Right cardiac atrium (tissue), 5 donors: ENCODE data around the gene ECT2L. TPM values are rescaled to one million over a fixed set of nuclear protein-coding genes. Genes with fewer than 3 reads are reported as not detected.

Source experiments
- ATAC-seq, 2 donors: fragments of 200-7000 bp; cut with Tn5 transposase; one replicate each; pipeline versions ENCODE4 v1.8.0 to v1.9.1; 2020; ENCODE audit warnings: moderate library complexity in 2 of 2, mild to moderate bottlenecking in 1 of 2
- DNase-seq, 3 donors: peaks; one replicate each; pipeline ENCODE4 v3.0.0-alpha.2; 2020
- H3K27ac ChIP-seq: one replicate; pipeline ENCODE4 v1.5.1; 2013; ENCODE audit warnings: mild to moderate bottlenecking, low read length, control low read depth, moderate library complexity
- H3K27me3 ChIP-seq: one replicate; pipeline ENCODE4 v1.6.1; 2013; ENCODE audit not compliant: control insufficient read depth, insufficient read depth
- H3K4me1 ChIP-seq: one replicate; pipeline ENCODE4 v1.6.1; 2013; ENCODE audit warnings: low read length; ENCODE audit not compliant: control insufficient read depth, insufficient read depth
- H3K4me3 ChIP-seq: one replicate; pipeline ENCODE4 v1.5.1; 2013; ENCODE audit warnings: low read length, control low read depth
- H3K9me3 ChIP-seq: one replicate; pipeline ENCODE4 v1.6.1; 2013; ENCODE audit warnings: low read length; ENCODE audit not compliant: control insufficient read depth
- WGBS: extraction: QIAGEN DNeasy Blood & Tissue Kit; methylation state at CpG from one replicate; pipeline ENCODE4 v1.1.7; 2013; 5-methylcytosine and 5-hydroxymethylcytosine counted together
- intact Hi-C, 4 donors: fragments of 100-400 bp; cut with DNase I; formaldehyde crosslinking; loops; one replicate each; pipeline versions ENCODE4 v1.11.0 to v1.14.0; 2022 to 2023
- polyA plus RNA-seq: library from polyadenylated mRNA; stranded (reverse); fragments of 200-250 nt; gene quantifications from one replicate; pipeline ENCODE4 v1.2.3, GENCODE V29; 2013
- total RNA-seq, 4 donors: library from RNA; stranded (reverse); fragmentation: NEBNext Ultra II Directional; extraction: Animal tissue kit (Norgen Biotek cat#: 25700); gene quantifications; one replicate each; pipeline ENCODE4 v1.2.1, GENCODE V29; 2021
- donor health status: healthy with polysubstance abuse.
- donor health status: DM: no; HTN: yes; CAD: no.
- donor health status: DM: no; HTN: no; CAD: no.
- donor health status: DM: no; HTN: yes; CAD: no; lungs with severe emphysema.
- donor health status: DM: yes; HTN: yes; CAD: no.

ECT2L gene
- total and polyA plus RNA-seq, 5 donors = 0.23 to 2.8 (median 0.43) TPM

DNA sequence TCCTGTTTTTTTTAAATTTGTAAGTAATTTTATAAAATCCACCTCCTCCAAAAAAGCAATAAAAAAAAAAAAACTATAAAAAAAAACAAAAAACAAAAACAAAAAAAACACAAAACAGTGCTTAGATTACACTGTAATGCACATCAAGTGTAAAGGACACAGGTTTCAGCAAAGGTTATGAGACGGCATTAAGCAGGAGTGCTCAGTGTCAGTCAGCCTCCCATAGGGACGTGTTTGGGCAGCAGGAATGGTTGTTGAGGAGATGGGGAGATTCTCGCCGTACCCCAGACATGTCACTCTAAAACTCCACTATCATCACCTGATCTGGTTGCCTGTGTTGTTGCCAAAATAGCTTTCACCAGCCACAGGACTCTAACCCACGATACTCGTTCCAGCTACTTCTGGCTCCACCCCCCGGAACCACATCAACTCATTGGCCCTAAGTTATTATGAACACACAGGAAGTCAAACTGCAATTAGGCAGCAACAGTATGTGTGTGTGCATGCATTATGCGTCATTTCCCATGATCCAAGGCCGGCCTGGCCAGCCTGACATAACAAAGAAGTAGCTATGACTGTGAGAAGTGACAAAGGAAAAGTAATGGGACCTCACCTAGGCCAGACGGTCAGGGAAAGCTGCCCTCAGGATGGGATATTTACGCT lies 28.7 kb downstream of the ECT2L start:
- Histone ChIP-seq H3K9me3 (no peaks in the 10 kb centered on the region), H3K27me3 (no peaks in the 10 kb centered on the region), H3K4me3 (no peak overlapping the region), H3K4me1 (no peaks in the 10 kb centered on the region), H3K27ac (no peak overlapping the region)
- 75% methylated on average over 11 of the region's 11 CpGs for WGBS
- intact Hi-C loops = no loop called here
- DNase-seq (no peak), ATAC-seq (peak in 1 of 2 donors; percentile 18)

DNA sequence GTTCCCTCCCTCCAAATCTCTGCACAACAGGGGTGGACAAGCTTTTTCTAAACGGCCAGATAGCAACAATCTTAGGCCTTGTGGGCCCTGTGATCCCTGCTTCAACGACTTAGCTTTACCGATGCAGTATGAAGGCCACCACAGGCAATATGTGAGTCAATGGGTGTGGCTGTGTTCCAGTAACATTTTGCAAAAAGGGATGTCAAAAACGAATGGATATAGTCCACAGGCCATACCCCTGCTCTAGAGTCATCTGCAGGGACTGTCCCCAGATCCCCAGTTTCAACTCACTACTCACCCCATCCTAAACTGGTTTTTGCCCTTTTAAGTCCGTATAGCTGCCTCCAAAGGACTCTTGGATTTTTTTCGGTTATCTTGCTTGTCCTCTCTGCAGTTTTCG lies 34.4 kb downstream of the ECT2L start:
- no peak overlapping the region for H3K27ac ChIP-seq
- H3K27me3 ChIP-seq = no peaks in the 10 kb centered on the region
- H3K4me1 ChIP-seq = peaks cover 3% of the 10 kb centered on the region
- intact Hi-C loops = loop anchor here in 1 of 4 donors (5.0 kb wide), 1 partner anchor 42 kb away; no protein-coding TSS in a partner anchor
- DNase-seq (no peak), ATAC-seq (no peak)
- H3K4me3 ChIP-seq = no peak overlapping the region
- WGBS = 82% methylated on average over 7 of the region's 7 CpGs
- H3K9me3 ChIP-seq = no peaks in the 10 kb centered on the region

- peak overlapping the region; percentile 35 for H3K27ac ChIP-seq
These were observed 36.3 kb downstream of the ECT2L start for GRCh38 chr6:138832182-138832581.

GRCh38 chr6:138833816-138834539 lies 38.1 kb downstream of the ECT2L start:
- Histone ChIP-seq H3K4me1 (peaks cover 3% of the 10 kb centered on the region), H3K4me3 (no peak overlapping the region), H3K27me3 (no peaks in the 10 kb centered on the region), H3K27ac (no peak overlapping the region), H3K9me3 (no peaks in the 10 kb centered on the region)
- DNase-seq (peak; percentile 59 to 82 (median 73)), ATAC-seq (peak; percentile 94 to 97)
- intact Hi-C loops = loop anchor here in 1 of 4 donors (5.0 kb wide), 1 partner anchor 38 kb away; no protein-coding TSS in a partner anchor
- WGBS = 29% methylated on average over 4 of the region's 4 CpGs

More at GRCh38 chr6:138832182-138832581, 36.3 kb downstream of the ECT2L start:
- H3K4me1 ChIP-seq = peaks cover 3% of the 10 kb centered on the region
- intact Hi-C loops = loop anchor here in 1 of 4 donors (5.0 kb wide), 1 partner anchor 40 kb away; no protein-coding TSS in a partner anchor
- H3K4me3 ChIP-seq = no peak overlapping the region
- ATAC-seq (no peak), DNase-seq (no peak)
- 96% methylated on average over 2 of the region's 2 CpGs for WGBS
- H3K9me3 ChIP-seq = no peaks in the 10 kb centered on the region
- H3K27me3 ChIP-seq = no peaks in the 10 kb centered on the region

DNA sequence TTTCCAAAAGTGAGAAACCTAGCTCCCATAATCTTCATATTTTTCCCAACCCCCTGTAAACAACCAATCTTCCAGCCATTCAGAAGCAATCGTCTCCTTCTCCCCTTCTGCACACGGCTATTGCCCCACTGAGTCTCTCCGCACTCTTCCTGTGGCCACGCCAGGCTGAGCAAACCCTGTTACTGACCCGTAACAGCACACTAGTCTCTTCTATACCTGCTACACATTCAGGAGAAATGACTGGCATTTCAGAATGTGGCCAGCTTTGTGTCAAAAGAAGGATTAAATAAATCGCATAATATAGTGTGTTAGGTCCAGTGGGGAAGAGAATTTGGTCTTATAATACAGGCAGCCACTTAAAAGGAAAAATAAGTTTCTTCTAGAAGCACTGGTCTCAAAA lies 41.4 kb downstream of the ECT2L start:
- peaks cover 3% of the 10 kb centered on the region for H3K4me1 ChIP-seq
- no peak for ATAC-seq
- DNase-seq = no peak
- no peaks in the 10 kb centered on the region for H3K27me3 ChIP-seq
- no peak overlapping the region for H3K4me3 ChIP-seq
- intact Hi-C loops = no loop called here
- 95% methylated on average over 6 of the region's 6 CpGs for WGBS
- H3K27ac ChIP-seq = no peak overlapping the region
- H3K9me3 ChIP-seq = no peaks in the 10 kb centered on the region

- Histone ChIP-seq H3K27me3 (no peaks in the 10 kb centered on the region), H3K27ac (peak overlapping the region; percentile 87)
- peak; percentile 96 to 98 for ATAC-seq
These were observed 48.3 kb downstream of the ECT2L start for GRCh38 chr6:138844192-138844591.

DNA sequence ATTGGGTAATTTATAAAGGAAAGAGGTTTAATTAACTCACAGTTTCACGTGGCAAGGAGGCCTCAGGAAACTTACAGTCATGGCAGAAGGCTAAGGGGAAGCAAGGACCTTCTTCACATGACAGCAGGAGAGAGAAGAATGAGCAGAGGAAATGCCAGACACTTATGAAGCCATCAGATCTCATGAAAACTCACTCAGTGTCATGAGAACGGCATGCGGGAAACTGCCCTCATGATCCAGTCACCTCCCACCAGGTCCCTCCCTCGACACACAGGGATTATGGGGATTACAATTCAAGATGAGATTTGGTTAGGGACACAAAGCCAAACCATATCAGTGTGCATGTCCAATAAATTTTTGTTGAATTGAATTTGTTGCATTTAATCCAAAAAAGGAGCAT lies 52.0 kb downstream of the ECT2L start:
- Histone ChIP-seq H3K4me1 (peaks cover 3% of the 10 kb centered on the region), H3K27me3 (no peaks in the 10 kb centered on the region), H3K4me3 (no peak overlapping the region), H3K9me3 (no peaks in the 10 kb centered on the region), H3K27ac (no peak overlapping the region)
- no peak for ATAC-seq
- intact Hi-C loops = no loop called here
- DNase-seq = no peak
- WGBS = 74% methylated on average over 4 of the region's 4 CpGs

More at GRCh38 chr6:138844192-138844591, 48.3 kb downstream of the ECT2L start:
- Histone ChIP-seq H3K4me3 (peak overlapping the region; percentile 7), H3K4me1 (peaks cover 3% of the 10 kb centered on the region), H3K9me3 (no peaks in the 10 kb centered on the region)
- WGBS = 15% methylated on average over 9 of the region's 9 CpGs
- intact Hi-C loops = no loop called here
- DNase-seq = peak; percentile 61 to 89 (median 70)

GRCh38 chr6:138848461-138848860 lies 52.6 kb downstream of the ECT2L start:
- 83% methylated on average over 4 of the region's 4 CpGs for WGBS

DNA sequence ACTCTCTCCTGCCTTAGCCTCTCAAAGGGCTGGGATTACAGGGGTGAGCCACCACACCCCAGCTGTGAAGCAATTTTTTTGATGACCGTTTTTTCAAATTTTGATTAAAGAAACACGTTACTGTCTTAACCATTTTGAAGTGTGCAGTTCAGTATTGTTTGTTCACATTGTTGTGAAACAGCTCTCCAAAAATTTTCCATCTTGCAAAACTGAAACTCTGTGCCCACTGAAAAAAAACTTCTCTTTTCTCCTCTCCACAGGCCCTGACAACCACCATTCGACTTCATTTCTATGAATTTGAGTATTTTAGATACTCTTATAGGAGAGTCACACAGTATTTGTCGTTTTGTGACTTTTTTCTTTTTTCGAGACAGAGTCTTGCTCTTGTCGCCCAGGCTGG lies 53.9 kb downstream of the ECT2L start:
- no peak overlapping the region for H3K4me3 ChIP-seq
- no peak for ATAC-seq
- no peak overlapping the region for H3K27ac ChIP-seq
- DNase-seq = no peak
- intact Hi-C loops = no loop called here
- H3K4me1 ChIP-seq = no peaks in the 10 kb centered on the region
- no peaks in the 10 kb centered on the region for H3K27me3 ChIP-seq
- H3K9me3 ChIP-seq = no peaks in the 10 kb centered on the region
- 92% methylated on average over 6 of the region's 6 CpGs for WGBS

More at GRCh38 chr6:138848461-138848860, 52.6 kb downstream of the ECT2L start:
- no peak for ATAC-seq
- H3K4me3 ChIP-seq = no peak overlapping the region
- no peaks in the 10 kb centered on the region for H3K9me3 ChIP-seq
- intact Hi-C loops = no loop called here
- no peak for DNase-seq
- H3K27ac ChIP-seq = no peak overlapping the region
- H3K4me1 ChIP-seq = peaks cover 3% of the 10 kb centered on the region
- no peaks in the 10 kb centered on the region for H3K27me3 ChIP-seq

DNA sequence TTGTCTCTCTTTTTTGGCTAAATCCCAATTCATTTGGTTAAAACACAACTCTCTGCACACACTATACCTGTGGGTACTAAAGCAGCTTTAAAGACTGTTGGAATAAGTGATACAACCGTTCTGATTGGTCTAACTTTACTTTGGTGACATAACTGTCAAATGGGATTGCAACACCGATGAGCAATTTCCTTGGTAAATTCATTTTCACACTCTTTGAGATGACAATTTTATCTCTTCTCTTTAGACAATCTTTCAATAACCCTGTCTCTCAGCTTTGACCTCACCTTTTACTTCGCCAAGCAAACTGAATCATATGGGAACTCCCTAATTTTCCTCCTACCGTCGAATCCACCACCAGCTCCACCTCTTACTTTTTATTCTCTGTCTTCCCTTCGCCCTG lies 60.8 kb downstream of the ECT2L start:
- whole genome bisulfite sequencing = 80% methylated on average over 6 of the region's 6 CpGs
- no peaks in the 10 kb centered on the region for H3K27me3 ChIP-seq
- H3K4me1 ChIP-seq = no peaks in the 10 kb centered on the region
- DNase-seq = no peak
- no peaks in the 10 kb centered on the region for H3K9me3 ChIP-seq
- no peak for ATAC-seq
- H3K27ac ChIP-seq = no peak overlapping the region
- no peak overlapping the region for H3K4me3 ChIP-seq
- intact Hi-C loops = no loop called here

- Histone ChIP-seq H3K4me3 (no peak overlapping the region), H3K27me3 (no peaks in the 10 kb centered on the region), H3K9me3 (no peaks in the 10 kb centered on the region), H3K27ac (no peak overlapping the region), H3K4me1 (no peaks in the 10 kb centered on the region)
- 67% methylated on average over 10 of the region's 10 CpGs for WGBS
- intact Hi-C loops = no loop called here
- no peak for DNase-seq
- no peak for ATAC-seq
These were observed 61.9 kb downstream of the ECT2L start for GRCh38 chr6:138857775-138858174.
